NCI-H226 (cell line): ENCODE measurements around the gene PSME4.
"Not testable (repeated sequence)": the region's sequence is repeated elsewhere in the genome, so short reads cannot be mapped to it uniquely, and the experiment has no call there.

ENCODE experiments used
- DNase-seq: peaks from one replicate; pipeline ENCODE4 v3.0.0-alpha.2; 2015

Gene PSME4

DNA sequence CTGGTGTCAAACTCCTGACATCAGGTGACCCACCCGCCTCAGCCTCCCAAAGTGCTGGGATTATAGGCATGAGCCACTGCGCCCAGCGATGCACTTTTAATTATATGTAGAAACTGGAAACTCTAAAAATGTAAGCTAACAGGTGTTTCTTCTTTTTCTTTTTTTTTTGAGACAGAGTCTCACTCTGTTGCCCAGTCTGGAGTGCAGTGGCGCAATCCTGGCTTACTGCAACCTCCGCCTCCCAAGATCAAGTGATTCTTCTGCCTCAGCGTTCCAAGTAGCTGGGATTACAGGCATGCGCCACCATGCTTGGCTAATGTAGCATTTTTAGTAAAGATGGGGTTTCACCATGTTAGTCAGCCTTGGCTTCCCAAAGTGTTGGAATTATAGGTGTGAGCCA is 129.1 kb downstream of the PSME4 start:
- DNase-seq = not testable (repeated sequence)

DNA sequence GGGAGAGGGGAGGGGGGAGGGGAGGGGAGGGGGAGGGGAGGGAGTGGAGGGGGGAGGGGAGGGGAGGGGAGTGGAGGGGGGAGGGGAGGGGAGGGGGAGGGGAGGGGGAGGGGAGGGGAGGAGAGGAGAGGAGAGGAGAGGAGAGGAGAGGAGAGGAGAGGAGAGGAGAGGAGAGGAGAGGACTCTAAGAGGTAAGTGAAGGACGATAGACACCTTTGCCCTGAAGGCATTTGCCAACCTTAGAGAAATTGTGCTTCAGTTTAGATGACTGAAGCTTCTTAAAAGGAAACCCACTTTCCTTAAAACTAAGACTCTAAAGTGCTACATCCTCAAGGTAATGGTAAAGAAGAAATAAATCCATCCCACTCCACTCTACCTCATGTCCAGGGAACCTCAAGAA is 130.2 kb downstream of the PSME4 start:
- DNase-seq = no peak

- not testable (repeated sequence) for DNase-seq
Measured at GRCh38 chr2:53829980-53830290, 140.9 kb downstream of the PSME4 start.

GRCh38 chr2:53829273-53829979 is 141.4 kb downstream of the PSME4 start:
- DNase-seq = no peak

GRCh38 chr2:53828331-53828730 is 142.5 kb downstream of the PSME4 start:
- no peak for DNase-seq

DNA sequence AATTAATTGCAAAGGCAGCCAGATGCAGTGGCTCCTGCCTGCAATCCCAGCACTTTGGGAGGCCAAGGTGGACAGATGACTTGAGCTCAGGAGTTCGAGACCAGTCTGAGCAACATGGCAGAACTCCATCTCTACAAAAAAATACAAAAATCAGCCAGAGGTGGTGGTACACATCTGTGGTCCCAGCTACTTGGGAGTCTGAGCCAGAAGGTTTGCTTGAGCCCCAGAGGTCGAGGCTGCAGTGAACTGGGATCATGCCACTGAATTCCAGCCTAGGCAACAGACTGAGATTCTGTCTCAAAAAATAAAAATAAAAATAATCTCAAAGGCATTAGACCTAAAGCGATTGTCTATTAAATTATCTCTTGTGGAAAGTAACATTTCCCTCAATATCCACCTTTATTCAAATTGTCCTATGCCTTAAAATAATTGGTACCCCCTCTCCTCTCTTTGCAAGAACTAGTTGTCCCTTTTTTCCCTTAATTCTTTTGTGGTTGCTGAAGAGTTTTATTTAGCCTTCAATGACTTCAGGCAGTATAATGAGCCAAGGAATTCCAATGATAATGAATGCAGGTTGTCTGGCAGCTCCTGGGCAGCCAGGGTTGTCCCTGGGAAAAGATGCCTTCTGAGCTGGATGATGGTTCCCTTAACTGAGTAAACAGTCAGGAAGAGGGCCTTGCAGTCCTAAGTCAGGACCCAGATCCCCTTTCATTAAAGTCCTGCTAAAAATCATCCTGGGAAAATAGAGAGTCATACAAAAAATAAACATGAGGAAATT is 143.2 kb downstream of the PSME4 start:
- DNase-seq = no peak

DNA sequence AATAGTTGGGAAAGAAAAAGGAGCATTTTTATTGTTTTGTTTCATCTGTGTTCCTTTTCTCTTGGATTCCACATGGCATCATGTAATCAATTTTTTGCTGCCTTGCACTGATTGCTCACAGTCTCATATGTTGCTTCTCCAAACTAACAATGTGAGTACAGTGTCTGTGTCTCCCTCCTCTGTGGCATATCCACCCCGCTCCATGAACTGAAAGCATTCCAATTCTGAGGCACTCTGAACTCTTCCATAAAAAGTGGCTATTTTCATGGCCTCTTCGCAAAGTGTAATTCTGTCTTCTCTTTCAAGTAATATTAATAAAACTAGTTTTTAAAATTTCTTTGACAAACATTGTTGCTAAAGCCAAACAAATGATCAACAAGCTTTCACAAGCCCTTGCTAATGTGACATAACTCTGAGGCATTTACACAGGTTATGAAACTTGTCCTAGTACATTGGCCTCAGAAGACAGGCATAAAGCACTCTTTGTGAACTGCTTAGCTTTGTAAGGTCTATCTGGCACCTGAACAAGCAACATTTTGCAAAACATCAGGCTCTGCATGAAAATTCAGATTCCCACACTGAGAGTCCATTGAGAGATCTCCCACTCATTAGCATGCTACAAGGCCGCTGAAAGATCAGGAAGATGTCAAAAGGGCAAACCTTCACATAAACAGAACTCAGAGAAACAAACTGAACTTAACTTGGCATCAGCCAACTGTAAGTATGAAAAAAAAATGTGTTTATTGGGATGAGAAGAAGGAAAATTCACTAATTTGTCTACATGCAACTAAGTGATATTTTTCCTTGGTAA is 144.0 kb downstream of the PSME4 start:
- DNase-seq = no peak

- no peak for DNase-seq
Measured at GRCh38 chr2:53826030-53826410, 144.8 kb downstream of the PSME4 start.

GRCh38 chr2:53823639-53824038 is 147.2 kb downstream of the PSME4 start:
- not testable (repeated sequence) for DNase-seq

GRCh38 chr2:53821810-53822209 is 149.0 kb downstream of the PSME4 start:
- no peak for DNase-seq

- DNase-seq = no peak
Measured at GRCh38 chr2:53820711-53821110, 150.1 kb downstream of the PSME4 start.

DNA sequence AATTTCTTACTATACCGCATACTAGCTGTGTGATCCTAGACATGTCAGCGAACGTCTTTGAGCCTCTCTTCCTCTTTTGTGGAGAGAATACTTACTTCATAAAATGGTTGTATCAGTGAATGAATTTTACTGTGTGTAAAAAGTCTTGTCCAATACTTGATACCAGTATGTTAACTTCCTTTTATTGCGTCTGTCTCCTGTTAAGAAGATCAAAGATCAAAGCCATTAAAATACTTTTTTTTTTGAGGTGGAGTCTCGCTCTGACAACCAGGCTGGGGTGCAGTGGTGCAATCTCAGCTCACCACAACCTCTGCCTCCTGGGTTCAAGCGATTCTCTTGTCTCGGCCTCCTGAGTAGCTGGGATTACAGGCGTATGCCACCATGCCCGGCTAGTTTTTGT is 150.7 kb downstream of the PSME4 start:
- DNase-seq = no peak

DNA sequence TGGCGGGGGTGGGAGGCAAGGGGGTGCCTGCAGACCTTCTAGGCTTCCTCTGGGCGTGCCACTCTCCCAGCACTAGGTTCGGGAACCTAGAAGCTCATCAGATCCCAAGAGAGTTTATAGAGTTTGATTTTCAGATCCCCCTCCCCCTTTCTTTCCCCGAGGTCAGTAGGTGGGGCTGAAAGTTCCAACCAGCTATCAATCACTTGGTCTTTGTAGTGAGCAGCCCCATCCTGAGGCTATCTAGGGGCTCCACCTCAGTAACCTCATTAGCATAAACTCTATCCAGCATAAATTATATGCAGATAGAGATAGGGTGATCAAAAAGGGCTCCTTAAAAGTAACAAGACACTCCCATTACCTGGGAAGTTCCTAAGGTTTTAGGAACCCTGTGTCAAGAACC is 151.2 kb downstream of the PSME4 start:
- DNase-seq = no peak

DNA sequence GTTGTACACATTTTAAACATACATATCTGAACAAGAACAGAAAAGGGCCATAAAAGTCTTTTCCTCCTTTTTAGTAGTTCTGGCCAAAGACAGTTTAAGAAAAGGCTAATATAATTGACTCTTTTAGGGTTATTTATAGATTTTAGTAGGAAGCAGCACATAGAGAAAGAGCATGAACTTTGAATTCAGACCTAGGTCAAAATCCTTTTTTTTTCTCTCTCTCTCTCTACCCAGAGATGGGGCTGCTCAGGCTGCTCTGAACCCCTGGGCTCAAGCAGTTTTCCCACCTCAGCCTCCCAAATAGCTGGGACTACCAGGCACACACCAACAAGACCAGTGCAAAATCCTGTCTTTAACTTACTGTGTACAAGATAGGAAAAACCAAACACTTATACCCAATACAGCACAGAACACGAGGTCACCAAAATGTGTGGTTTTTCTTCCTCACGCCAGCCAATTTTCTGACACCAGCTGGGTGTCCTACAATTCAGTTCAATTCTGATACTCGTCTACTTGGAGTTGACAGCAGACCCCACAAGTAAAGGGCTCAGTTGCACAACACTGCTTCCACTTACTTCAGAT is 151.8 kb downstream of the PSME4 start:
- no peak for DNase-seq
